HepG2 (cell line): ENCODE results near the gene PCDH12.

ENCODE experiments used
- CBX5 ChIP-seq: sonication (generic); formaldehyde crosslinking; IDR thresholded peaks from 2 replicates; pipeline ENCODE4 v1.4.0; 2020; ENCODE audit warnings: missing genetic modification reagents, borderline replicate concordance
- CTCF ChIP-seq: sonication (generic); formaldehyde crosslinking; IDR thresholded peaks from 2 replicates; pipeline ENCODE4 v1.5.0; 2020; ENCODE audit warnings: mild to moderate bottlenecking, missing genetic modification reagents, moderate library complexity
- HDAC2 ChIP-seq: sonication (generic); formaldehyde crosslinking; IDR thresholded peaks from 2 replicates; pipeline ENCODE4 v1.4.0; 2020; ENCODE audit warnings: missing genetic modification reagents
- HNF4A ChIP-seq: sonication (generic); formaldehyde crosslinking; IDR thresholded peaks from 2 replicates; pipeline ENCODE4 v1.4.0; 2020; ENCODE audit warnings: missing genetic modification reagents
- PHF8 ChIP-seq: sonication (generic); formaldehyde crosslinking; IDR thresholded peaks from 2 replicates; pipeline ENCODE4 v1.5.0; 2020; ENCODE audit warnings: missing genetic modification reagents
- POLR2A ChIP-seq, 2 experiments: IDR thresholded peaks; 2 replicates each; pipeline ENCODE4 v1.6.1; 2011; ENCODE audit warnings: low read depth in 2 of 2, low read length in 2 of 2, mild to moderate bottlenecking in 1 of 2, moderate library complexity in 1 of 2; ENCODE audit not compliant: insufficient read depth in 1 of 2
- RARA ChIP-seq: IDR thresholded peaks from 2 replicates; pipeline ENCODE4 v1.6.1; 2016; ENCODE audit warnings: missing genetic modification reagents, missing compliant biosample characterization
- RFX5 ChIP-seq: IDR thresholded peaks from 2 replicates; pipeline ENCODE4 v1.6.1; 2011; ENCODE audit warnings: low read depth, low read length, improper control_type of control experiment
- TBL1XR1 ChIP-seq: fragments of 150-350 bp; IDR thresholded peaks from 2 replicates; pipeline ENCODE4 v1.6.1; 2014; ENCODE audit warnings: borderline replicate concordance, low read length; ENCODE audit not compliant: partially characterized antibody
- ZNF264 ChIP-seq: sonication (generic); formaldehyde crosslinking; IDR thresholded peaks from 2 replicates; pipeline ENCODE4 v1.4.0; 2020; ENCODE audit warnings: missing genetic modification reagents
- ZNF3 ChIP-seq: IDR thresholded peaks from 2 replicates; pipeline ENCODE4 v1.7.0; 2017; ENCODE audit warnings: inconsistent platforms
- ZNF335 ChIP-seq: sonication (generic); formaldehyde crosslinking; IDR thresholded peaks from 2 replicates; pipeline ENCODE4 v1.4.0; 2020; ENCODE audit warnings: missing genetic modification reagents
- ZNF790 ChIP-seq: sonication (generic); formaldehyde crosslinking; IDR thresholded peaks from 2 replicates; pipeline ENCODE4 v1.8.0; 2022; ENCODE audit warnings: missing genetic modification reagents, mild to moderate bottlenecking, borderline replicate concordance

GRCh38 chr5:141950207-141951005, 7.6 kb downstream of the PCDH12 start:
- no peak for TF ChIP-seq ZNF264 (CRISPR knock-in tag)
- no peak for TF ChIP-seq ZNF790 (CRISPR knock-in tag)
- TF ChIP-seq ZNF3 (CRISPR knock-in tag), result no peak
- TF ChIP-seq POLR2A (IDR thresholded peaks at IDR 0.05; ENCODE audit: insufficient read depth in 1 of 2, low read depth in 2 of 2, low read length in 2 of 2), result no peak
- TF ChIP-seq HNF4A (CRISPR knock-in tag), result no peak
- TF ChIP-seq CTCF (CRISPR knock-in tag), result no peak
- TF ChIP-seq RARA (CRISPR knock-in tag), result no peak
- no peak for TF ChIP-seq RFX5
- no peak for TF ChIP-seq ZNF335 (CRISPR knock-in tag)
- TF ChIP-seq PHF8 (CRISPR knock-in tag), result no peak
- TF ChIP-seq CBX5 (CRISPR knock-in tag), result no peak
- no peak for TF ChIP-seq HDAC2 (CRISPR knock-in tag)
- TF ChIP-seq TBL1XR1, result no peak
